Measurements from ENCODE around the gene ADARB2.

DNA sequence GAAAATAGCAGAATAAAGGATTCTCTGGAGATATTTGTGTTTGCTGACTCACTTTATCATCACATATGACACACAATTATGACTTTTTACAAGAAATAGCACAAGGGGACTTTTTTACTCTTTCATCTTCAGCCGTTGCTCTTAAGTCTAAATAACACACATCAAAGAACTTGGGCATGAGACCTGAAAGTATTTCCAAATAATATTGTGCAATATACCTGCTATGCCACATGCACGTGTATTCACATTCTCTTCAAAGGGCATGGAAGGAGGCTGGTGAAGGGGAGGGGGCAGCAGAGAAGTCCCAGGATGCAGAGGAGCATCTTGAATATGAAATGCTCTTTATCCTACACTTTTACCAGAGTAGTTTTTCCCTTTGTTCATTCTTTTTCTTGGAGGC is 4.1 kb upstream of the ADARB2 start:
- TF ChIP-seq, protein P1, sequence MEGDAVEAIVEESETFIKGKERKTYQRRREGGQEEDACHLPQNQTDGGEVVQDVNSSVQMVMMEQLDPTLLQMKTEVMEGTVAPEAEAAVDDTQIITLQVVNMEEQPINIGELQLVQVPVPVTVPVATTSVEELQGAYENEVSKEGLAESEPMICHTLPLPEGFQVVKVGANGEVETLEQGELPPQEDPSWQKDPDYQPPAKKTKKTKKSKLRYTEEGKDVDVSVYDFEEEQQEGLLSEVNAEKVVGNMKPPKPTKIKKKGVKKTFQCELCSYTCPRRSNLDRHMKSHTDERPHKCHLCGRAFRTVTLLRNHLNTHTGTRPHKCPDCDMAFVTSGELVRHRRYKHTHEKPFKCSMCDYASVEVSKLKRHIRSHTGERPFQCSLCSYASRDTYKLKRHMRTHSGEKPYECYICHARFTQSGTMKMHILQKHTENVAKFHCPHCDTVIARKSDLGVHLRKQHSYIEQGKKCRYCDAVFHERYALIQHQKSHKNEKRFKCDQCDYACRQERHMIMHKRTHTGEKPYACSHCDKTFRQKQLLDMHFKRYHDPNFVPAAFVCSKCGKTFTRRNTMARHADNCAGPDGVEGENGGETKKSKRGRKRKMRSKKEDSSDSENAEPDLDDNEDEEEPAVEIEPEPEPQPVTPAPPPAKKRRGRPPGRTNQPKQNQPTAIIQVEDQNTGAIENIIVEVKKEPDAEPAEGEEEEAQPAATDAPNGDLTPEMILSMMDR (IDR thresholded peaks at IDR 0.05) = no peak
- no peak for TF ChIP-seq POLR2A (IDR thresholded peaks at IDR 0.05)

Data from Peyer's patch (tissue), 4 donors.